NCI-H1048 (cell line): Measurements from ENCODE around the gene SNCAIP.
"Not testable (repeated sequence)": the region's sequence is repeated elsewhere in the genome, so short reads cannot be mapped to it uniquely, and the experiment has no call there.

Experiments used
- DNase-seq: peaks from one replicate; lab custom pipeline; 2025; lab: John Stamatoyannopoulos, UW

Gene SNCAIP

DNA sequence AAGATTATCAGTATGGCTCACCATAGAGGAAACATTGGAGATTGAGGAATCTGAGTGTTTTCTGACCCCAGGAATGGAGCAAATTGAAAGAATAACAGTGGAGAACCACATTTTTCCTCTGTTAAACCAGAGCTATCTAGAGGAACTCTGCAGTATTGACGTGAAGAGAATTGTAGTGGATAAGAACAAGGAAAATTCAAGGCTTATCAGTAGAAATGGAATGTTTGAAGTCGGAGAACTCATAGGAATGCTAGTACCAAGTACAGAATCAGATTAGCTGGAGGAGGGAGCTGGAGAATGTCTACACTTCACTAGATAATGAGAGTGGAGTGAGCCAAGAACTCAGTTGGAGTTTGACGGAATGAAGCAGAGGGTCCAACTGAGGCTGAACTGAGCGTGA lies 50.3 kb downstream of the SNCAIP start:
- DNase-seq = no peak

GRCh38 chr5:122363623-122364022 lies 51.6 kb downstream of the SNCAIP start:
- no peak for DNase-seq

- no peak for DNase-seq
These were observed 54.5 kb downstream of the SNCAIP start for GRCh38 chr5:122366501-122366900.

GRCh38 chr5:122367456-122367855 lies 55.4 kb downstream of the SNCAIP start:
- no peak for DNase-seq

GRCh38 chr5:122368510-122369251 lies 56.6 kb downstream of the SNCAIP start:
- DNase-seq = no peak

GRCh38 chr5:122369253-122369815 lies 57.3 kb downstream of the SNCAIP start:
- DNase-seq = no peak

- DNase-seq = no peak
These were observed 59.6 kb downstream of the SNCAIP start for GRCh38 chr5:122371511-122372151.

GRCh38 chr5:122374110-122374509 lies 62.1 kb downstream of the SNCAIP start:
- DNase-seq = no peak

DNA sequence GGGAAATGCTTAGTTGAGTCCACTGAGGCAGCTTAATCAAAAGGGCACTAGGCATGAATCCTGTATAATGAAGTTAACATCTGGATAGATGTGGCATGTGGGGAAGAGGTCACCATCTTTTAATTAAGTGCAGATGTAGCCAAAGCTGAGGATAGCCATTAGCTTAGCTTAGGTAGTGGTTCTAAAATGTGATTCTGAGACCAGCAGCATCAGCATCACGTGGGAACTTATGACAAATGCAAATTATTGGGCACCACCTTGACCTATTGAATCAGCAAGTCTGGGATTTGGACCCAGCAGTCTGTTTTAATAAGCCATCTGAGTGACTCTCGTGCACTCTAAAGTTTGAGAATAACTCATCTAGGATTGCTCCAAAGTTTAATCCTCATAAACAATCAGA lies 63.8 kb downstream of the SNCAIP start:
- DNase-seq = no peak

DNA sequence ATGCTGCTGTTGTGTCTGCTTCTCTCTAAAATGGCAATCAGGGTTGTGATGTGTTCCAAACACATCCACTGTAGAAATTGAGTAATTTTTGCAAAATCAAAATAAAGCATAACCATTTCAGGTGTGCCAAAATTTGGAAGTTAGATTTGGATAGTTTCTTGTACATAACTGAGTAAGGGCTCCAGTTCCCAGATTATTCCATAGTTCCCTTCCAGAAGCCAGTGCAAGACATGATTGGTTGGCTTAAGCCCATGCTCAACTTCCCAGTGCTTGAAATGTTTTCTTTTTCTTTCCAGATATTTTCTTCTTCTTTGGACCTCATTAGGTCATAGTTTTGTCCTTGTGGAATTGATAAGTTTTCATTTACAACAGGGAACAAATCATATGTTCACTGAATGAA lies 64.2 kb downstream of the SNCAIP start:
- no peak for DNase-seq

DNA sequence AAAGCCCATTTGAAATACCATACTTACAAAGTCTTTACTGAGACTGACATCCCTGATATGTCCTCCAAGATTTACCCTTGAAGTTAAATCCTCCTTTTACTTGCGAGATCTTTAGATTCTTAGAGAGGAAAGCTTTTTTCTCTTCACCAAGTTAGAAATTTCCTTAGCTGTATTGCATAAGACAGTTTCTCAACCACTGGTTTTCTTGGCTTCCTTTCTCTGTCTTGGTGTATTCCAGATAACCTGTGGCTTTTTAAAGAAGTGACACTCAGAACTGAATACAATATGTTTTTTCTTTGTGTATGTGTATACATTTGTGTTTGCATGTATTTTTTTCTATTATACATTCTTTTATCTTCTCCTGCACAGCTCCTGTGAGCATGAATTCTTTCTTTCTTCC lies 65.0 kb downstream of the SNCAIP start:
- no peak for DNase-seq

GRCh38 chr5:122382938-122383337 lies 70.9 kb downstream of the SNCAIP start:
- not testable (repeated sequence) for DNase-seq

DNA sequence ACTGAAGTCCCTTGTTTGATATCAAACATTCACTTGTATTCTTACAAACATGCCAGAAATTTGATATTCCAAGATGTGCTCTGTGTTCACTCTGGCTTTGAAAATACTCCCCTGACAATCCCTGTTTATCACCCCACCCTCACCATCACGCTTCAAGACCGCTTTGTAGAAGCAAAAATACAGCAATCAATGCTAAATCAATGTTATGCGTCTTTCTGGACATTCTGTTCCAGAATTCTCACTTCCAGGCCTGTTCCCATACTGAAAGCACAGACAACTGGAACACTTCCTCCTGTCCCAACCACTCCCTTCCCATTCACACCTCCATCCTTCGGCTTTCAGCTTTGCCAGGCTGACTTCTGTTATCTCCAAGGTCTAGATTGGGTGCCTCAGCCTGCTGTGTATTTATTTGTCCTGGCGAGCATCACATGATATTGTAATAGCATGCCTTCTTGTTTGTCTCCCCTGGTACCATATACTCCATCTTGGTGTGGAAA lies 72.8 kb downstream of the SNCAIP start:
- DNase-seq = no peak

- no peak for DNase-seq
These were observed 73.2 kb downstream of the SNCAIP start for GRCh38 chr5:122385286-122385685.

GRCh38 chr5:122385808-122386207 lies 73.8 kb downstream of the SNCAIP start:
- DNase-seq = no peak

DNA sequence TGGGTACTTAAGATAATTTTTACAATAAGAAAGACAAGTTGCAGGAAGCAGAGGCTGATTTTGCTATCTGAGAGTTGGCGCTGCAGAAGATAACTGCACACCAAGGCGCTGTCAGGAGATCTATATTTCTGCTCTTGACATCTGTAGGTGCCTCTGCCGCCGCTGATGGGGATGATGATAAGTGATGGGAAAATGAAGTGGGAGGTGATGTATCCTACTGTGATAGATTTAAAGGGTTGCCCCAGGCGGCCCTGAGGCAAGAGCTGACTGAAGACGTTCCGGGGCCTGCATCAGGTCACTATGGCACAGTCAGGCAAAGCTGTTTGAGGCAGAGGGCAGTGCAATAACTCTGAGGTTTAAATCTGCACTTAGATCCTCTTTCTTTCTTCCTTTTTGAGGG lies 78.1 kb downstream of the SNCAIP start:
- DNase-seq = no peak

- DNase-seq = no peak
These were observed 78.7 kb downstream of the SNCAIP start for GRCh38 chr5:122390694-122391093.

DNA sequence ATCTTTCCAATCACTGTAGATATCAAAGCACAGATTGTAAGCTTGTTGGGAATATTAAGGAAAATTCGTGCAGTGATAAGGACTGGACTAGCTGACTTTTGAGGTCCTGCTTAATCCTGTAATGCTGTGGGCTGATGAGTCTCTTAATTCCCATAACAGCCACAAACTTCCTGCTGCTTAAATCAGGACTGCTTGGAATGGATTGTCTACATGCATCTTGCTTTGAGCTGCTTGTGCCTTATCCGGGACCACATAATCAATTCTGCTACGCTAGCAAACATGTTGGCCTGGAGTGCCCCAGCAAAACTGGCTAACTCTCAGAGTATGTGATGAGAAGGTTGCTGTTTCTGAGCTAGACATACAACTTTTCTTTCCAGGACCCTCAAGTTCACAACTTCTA lies 79.6 kb downstream of the SNCAIP start:
- no peak for DNase-seq

DNA sequence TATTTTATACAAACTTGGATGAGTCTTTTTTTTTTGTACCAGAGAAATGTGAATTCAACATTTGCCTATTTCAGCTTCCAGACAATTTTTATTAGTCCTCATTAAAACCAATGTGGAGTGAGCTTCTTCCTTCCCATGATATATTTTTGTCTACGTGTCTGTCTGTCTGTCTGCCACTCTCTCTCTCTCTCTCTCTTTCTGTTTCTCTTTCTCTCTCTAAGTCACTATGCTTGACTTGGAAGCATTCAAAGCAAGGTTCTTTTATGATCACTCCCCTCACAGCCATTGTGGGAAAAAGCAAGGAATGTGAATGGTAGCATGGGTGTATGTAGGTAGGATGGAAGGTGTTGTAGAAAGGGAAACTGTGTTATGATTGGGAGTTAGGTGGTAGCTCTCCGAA lies 80.2 kb downstream of the SNCAIP start:
- DNase-seq = no peak

DNA sequence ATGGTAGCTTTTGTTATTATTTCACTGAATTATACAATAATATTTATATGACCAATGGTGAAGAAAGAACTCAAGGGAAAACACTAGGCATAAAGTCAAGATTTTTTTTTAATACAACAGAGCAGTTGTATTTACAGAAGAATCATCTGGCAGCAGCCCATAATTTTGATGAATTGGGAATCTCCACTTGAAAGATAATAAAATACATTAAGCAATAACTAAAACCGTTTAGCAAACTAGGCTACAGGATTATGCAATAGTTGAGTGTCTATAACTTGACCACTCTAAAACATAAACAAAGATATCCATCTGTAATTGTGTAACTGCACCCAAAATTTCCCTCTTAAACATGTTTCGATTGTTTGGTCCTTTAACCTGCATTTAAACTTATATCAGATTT lies 80.8 kb downstream of the SNCAIP start:
- no peak for DNase-seq

- no peak for DNase-seq
These were observed 82.4 kb downstream of the SNCAIP start for GRCh38 chr5:122394284-122394930.

DNA sequence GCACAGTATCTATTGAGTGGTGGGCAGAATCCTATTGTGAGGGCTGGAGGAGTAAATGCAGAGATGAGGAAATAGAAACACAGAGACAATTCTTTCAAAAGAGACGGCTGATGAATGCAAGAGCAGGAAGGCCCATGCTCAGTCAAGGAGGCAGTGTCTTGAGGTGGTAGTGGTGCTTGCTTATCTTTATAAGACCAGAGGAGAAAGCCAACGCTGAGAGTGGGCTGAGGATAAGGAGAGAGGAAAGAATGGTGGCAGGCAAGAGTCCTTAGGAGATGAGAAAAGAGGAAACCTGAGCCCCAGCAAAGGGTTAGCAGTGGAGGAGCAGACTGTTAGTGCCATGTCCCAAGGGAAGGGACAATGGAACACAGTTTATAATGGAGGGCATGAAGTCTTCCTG lies 86.0 kb downstream of the SNCAIP start:
- no peak for DNase-seq

DNA sequence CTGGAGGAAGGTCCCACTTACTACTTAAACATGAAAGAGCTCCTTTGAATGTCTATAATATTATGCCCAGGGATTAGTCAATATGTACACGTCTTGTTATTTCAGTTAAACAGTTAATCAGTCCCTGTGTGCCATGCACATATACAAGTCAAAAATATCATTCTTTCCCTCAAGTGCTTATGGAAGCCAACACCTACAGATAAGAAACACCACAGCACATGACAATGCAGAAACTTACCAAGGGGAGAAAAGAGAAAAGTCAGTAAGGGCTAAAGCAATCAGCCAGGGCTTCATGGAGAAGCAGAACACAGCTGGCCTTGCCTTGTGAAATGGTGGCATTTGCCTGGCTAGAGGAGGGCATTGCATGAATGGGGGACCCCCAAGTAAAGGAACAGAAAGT lies 88.3 kb downstream of the SNCAIP start:
- DNase-seq = no peak
